GM21526 (cell line): ENCODE data around the gene CBX5.
"Not testable (repeated sequence)": the region's sequence is repeated elsewhere in the genome, so short reads cannot be mapped to it uniquely, and the experiment has no call there.

ENCODE experiments used
- ATAC-seq: cut with Tn5 transposase; IDR thresholded peaks from one replicate; pipeline ENCODE4 v1.9.1; 2021; ENCODE audit warnings: moderate library complexity; ENCODE audit not compliant: unreplicated experiment, low FRiP score

Gene CBX5

DNA sequence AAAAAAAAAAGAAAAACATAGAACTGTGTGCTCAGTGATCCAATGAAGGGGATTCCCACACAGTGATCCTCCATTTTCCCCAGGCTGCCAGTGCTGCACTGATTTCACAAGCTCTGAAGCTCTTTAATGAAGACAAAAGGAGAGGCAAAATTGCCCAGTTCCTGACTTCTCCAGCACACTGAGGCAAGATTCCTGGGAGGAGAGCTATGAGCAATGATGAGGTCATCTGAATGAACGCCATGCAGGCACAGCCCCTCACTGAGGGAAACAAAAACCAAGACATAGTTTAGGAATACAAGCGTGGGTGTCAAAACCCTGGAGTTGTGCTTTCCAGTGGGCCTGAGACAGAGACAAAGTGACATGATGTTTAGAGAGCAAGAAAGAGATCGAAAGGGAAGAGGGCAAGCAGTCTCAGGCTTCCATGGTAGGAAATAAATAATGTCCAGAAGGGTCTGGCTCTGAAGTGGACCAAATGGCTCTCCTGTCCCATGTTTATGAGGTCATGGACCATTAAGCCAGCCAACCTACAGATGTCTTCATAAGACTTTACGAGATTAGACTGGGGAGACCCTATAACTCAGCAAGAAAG, 50.2 kb downstream of the CBX5 start:
- no peak for ATAC-seq

DNA sequence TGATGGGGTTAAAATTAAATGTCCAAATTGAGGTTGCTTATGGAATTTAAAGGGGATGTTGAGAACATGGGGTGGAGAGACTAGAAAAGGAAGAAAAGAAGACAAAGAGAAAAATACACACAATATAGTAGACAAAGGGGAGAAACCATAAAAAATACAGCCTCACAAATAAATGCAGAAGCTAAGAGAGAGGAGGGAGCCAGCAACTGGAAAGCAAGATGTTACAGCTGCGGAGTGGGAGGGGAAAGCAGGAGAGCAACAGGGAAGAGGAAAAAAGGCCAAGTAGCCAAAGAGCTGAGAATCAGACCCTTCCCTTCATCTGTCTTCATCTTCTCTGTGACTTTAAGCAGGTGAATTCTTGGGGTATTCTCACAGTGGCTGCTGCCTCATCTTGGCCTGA, 51.5 kb downstream of the CBX5 start:
- ATAC-seq, result no peak

DNA sequence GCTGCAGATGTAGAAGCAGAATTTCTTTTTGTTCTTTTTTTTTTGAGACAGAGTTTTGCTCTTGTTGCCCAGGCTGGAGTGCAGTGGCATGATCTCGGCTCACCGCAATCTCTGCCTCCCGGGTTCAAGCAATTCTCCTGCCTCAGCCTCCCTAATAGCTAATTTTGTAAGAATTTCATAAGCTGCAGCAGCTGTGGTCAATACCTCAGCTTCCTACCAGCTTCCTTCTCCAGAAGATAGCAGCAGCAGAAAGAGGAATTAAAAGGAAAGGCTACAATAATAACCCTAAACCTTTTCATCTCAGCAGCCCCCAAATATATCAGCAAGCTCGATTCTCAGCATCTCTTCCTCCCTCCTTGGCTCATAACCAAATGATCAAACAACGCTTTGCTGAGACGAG, 52.0 kb downstream of the CBX5 start:
- ATAC-seq, result not testable (repeated sequence)

DNA sequence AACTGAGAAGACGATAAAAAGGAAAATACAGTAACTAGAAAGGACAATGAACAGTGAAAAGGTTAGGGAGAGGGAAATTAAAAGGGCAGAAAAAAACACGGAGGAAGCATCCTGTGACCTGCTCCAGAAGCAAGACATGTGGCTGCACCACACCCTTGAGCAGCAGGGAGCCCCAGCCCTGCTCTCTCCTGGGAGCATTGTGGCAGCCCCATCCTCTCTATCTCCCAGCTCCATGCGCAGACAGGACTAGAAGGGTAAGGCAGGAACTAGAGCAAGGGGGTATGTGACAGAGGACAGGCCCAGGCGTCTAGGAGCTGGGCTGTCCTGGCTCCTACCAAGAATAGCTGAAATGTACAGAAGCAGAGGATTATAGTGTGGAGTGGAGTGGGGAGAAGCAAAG, 52.5 kb downstream of the CBX5 start:
- ATAC-seq, result no peak

DNA sequence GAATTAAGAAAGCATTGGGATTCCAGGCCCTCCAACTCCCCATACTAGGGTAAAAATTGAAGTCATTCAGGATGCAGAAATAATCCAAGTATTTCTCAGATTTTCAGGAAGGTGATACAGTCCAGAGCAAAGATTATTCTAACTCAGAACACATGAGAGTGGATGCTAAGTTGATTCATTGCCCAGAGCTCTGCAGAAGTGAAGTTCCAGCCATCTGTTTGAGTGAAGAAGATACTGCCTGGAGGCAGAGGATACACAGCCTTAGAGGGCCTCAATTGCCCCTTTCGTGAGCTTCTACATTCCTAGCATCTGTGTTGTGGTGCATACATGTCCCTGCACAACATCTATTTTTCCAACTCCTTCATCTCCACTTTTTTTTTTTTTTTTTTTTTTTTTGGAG, 54.3 kb downstream of the CBX5 start:
- ATAC-seq, result no peak

DNA sequence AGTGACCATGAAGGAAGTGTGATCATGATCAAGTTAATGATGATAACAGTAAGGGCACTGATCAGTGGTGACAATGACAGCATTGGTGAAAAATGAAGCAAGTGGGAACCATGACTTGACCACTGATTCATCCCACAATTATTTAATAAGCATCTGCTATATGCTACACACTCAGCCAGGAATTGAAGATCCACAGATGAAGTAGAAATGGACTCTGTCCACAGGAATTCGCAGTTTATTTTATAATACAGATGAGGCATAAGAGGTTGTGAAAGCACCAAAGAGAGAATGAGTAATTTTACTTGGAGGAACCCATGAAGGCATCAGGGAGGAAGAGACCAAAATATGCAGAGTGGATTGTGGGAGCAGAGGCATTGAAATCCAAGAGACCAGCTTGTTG, 57.3 kb downstream of the CBX5 start:
- no peak for ATAC-seq

DNA sequence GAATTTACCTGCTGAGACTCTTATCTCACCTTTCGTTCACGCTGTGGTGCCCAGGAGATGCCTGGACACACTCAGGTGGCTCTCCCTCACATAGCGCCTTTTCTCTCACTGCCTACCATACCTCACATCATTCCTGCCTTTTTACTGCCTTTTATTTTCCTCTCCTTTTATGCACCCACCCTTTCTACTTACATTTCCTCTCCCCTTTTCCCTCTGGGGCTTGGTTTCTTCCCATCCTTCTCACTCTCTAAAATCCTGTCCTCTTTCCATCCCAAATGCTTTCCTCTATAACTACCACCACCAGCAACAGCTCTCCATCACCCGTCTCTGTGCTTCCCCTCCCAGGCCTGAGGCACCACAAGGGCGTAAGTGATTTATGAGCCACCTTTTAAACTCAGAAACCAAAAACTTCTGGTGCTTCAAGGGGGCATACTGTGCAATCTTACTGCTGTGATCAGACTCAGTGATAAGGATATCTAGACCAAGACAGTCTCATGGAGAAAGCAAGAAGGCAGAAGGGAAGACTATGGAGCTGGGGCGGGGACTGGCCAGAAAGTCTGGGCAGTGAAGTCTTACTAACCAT, 58.4 kb downstream of the CBX5 start:
- ATAC-seq, result no peak

DNA sequence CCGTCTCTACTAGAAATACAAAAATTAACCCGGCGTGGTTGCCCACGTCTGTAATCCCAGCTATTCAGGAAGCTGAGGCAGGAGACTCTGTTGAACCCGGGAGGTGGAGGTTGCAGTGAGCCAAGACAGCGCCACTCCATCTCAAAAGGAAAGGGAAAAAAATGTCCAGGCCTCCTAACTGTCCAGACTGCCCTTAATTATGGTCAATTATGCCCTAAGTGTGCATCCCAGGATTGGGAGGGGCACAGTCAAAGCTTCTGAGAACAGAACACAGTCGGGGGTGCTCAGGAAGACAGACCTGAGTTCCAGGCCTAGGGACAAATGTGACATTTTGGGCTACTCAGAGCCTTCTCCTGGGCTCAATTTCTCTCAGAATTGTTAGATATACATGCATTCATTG, 59.4 kb downstream of the CBX5 start:
- ATAC-seq, result no peak

DNA sequence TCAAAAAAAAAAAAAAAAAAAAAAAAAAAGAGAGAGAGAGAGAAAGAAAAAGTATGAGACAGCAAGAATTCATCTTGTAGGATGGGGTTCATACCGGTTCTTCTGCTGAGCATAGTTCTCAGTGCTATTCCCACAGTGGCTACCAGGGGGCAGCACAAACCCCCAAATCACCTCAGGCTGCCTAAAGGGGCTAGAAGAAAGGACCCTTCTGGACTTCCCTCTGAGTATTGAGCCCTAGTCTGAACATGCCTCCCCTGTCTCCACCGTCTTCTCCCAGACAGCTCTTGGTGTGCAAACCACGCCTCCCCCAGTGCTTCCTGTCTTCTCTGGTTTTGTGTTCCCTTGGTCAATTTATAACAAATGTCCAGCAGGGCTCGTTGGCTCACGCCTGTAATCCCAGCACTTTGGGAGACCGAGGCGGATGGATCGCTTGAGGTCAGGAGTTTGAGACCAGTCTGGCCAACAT, 59.8 kb downstream of the CBX5 start:
- ATAC-seq, result no peak

DNA sequence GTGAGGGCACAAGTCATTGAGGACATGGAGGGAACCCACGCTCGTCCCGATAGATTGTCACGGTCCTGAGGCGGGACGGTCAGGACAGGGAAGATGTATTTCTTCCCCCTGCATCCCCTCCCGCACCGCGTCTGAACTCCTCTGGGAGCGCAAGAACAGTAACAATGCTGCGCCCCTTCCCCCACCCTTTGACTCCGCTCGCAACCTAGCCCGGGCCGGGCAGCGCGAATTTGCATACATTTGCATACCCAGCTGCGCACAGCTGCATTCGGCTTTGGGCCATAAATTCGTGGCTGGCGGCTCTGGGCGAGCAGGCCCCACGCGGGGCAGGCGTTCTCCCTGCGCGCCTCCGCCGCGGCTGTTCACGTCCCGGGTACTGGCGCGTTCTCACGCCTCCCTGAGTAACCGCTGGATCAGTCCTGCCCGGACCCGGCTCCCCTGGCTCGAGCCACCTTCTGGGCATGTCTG, 62.1 kb downstream of the CBX5 start:
- peak; percentile 37 for ATAC-seq

DNA sequence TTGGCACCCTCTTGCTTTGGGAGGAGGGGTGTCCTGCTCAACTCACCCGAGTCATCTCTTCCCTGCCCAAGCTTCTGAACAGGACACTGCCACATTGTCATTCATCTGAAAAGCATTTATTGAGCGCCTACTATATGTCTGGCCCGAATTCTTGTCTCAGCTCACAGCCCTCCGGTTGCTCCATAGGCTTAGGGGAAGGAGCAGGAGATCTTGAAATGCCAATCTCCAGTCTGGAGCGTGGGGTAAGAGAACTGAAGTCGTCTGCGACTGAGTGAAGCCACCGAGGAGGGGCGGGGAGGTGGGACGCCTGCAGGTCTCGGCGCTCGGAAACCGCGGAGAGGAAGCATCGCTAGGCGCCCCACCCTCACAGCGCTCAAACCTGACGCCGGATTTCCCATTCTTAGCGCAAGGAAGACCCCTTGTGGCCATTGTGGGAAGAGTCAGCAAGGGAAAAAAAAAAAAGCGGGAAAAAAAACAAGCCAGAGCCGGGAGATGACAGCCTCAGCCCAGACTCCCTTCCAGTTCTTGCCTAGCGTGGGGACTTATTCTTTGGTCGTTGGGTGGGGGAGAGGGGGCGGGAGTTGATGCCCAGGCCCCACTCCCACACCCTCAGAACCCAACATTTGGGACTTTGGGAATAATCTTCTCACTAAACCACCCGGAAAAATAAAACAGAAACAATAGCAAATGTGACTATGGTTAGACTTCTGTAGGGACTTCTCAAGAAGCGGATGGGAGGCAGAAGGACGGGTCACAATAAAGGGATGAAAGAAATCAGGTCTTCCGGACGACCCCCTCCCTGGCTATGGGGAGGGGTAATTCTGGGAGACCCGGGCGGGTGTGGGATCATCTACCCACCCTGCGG, 62.9 kb downstream of the CBX5 start:
- ATAC-seq, result no peak

DNA sequence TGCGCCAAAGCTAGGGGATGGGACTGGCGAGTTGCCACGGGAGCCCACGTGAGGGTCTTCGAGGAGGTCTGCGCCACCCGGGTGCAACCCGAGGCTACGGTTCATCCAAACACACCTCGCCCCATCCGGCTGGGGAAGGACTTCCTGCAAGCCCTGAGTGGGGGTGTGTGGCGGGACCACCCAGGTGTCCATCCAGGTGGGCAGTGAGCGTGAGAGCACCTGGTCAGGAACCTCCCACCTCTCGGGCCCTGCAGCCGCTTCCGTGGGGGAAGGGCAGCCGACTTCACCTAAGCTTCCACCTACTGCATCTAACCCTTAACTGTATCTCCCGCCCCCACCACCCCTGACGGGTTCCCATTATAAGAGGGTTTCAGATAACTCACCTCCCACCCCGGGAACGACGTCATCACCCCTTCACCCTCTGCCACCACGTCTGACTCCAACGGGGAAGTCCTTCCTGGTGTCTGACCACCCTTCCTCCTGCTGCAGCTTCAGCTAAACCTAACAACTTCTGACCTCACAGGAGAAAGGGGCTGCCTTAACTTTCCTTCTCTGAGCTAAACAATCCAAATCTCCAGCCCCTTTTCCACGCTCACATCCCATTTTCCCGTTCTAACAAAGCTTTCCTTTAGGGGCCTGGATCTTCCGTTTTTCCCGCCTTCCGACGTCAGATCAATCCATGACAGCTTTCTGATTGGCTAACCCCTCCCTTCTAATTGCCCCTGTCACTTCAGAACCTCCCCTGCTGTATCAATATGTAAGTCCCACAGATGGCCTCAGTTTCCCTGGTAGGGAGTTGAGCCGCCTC, 63.7 kb downstream of the CBX5 start:
- ATAC-seq, result no peak

DNA sequence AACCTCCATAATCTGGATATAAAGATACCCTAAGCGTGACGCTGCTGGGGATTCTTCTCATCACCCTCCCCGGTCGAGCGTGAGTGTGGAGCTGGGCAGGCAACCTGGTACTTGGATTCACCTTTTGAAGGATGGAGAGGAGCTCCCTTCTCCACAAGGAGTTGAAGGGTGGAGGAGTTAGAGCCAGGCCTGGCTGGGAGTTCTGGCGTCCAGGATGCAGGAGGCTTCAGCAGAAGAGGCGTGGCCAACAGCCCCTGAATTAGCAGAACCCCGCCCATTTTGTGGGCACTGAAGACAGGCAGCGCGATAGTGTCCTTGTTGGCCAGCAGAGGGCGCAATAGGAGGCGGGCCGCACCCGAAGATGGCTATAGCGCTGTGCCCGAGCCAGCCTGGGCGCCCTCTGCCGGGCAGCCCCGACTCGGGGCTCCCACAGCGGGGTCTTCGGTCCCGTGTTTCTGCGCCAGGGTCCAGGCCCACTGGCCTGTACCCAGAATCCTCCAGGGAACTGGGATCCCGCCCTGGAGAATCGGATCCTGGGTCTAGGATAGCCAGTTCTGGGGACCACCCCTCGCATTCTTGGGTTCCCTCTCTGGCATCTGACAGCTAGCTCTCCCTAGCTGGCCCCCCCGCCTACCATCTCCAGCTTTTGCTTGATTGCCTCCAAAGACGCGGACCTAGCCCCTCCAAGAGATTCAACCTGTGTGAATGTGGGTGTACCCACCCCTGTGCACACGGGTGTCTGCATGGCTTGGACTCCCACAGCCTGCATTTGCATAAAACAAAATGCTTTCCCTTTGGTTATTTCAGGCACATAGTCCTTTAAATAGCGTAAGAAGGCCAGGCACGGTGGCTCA, 65.1 kb downstream of the CBX5 start:
- peak; percentile 59 for ATAC-seq

DNA sequence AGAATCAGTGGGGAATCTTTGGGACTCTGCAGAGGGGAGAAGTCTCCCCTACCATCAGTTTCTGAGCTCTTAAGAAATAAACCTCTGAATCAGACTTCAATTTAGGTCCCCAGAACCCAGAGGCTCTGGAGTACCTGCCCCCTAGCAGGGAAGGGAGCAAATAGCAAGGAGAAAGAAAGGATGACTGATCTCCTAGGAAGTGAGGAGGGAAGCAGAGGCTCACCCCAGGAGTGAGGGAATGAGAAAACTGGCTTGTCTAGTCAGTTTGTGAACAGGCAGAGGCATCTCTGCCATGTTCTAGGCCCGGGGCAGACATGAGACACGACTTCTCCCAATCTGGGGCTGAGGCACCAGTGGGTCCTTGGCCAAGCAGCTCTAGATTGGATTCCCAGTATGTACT, 66.8 kb downstream of the CBX5 start:
- no peak for ATAC-seq

DNA sequence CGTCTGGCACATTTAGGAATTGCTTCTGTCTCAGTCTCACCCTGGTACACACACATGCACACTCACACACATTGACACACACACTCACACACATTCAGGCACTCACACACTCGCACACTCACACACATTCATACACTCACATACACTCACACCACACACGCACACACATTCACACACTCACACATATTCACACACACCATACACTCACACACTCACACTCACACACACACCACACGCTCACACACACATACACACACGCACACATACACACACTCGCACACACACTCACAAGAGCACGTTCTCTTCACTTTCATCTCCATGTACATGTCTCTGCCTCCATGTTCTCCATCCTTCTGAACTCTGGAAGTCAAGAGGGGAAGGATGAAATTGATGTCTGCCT, 68.0 kb downstream of the CBX5 start:
- ATAC-seq, result no peak

DNA sequence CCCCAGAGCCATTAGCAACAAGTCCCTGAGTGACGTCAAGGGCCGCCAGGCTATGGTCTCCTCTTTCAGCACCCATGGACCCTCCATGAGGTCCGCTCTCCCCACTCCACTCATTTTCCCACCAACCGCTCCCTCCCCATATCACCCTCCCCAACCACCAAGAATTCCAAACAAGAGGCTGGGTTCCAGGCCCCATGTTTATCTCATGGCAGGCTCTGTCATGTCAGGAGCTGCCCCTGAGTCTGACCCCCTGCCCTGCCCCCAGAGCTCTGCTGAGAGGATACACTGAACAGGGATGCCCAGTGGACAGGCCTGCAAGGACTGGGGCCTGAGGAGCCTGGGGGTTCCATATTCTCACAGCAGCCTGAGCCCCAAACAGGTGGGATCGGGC, 69.5 kb downstream of the CBX5 start:
- ATAC-seq, result no peak

DNA sequence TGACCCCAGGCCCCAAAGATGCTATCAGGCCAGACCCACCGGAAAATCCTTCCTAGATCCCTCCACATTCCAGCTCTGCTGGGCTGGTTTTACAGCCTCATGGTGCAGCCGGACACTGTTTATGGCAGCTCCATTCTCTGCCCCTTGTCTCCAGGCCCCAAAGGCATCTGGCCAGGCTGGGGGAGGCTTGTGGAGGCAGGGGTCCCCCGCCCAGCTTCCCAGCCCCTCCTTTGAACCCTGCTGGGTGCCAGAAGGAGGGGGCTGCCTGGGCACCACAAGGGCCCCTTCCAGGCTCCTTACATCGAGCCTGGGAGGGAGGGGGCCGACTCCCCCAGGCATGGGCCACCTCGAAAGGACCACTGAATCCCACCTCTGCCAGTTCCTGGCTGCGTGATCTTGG, 71.3 kb downstream of the CBX5 start:
- ATAC-seq, result no peak

DNA sequence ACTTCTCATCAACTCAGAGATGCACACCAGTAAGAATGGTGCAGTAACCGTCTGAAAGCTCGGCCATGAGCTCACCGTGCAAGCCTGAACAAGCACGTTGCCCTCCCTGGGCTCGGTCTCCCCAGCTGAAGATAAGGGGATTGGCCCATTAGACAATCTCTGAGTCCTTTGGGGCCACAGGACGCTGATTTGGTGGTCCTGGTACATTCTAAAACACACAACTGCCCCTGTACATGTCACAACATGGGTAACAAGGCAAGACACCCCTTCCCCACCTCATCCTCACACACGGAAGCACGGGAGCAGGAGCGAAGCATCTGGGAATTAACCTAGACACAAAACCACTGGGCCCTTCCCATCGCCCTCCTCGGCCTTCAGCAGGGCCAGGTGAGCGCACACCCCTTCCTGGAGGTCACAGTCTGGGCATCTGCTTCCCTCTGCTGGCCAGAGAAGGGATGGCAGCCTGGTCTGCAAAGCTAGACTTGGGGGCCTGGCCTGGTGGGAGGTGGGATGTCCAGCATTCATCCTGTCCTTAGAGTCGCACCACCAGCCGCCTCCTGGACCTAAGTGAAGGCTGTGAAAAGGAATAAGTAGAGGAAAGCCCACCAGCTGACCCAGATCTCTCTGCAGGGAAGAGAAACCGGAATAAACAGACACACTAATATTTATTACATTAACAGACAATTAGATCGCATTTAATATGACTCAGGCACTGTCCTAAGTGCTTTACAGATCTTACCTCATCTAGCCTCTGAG, 72.2 kb downstream of the CBX5 start:
- ATAC-seq, result no peak

DNA sequence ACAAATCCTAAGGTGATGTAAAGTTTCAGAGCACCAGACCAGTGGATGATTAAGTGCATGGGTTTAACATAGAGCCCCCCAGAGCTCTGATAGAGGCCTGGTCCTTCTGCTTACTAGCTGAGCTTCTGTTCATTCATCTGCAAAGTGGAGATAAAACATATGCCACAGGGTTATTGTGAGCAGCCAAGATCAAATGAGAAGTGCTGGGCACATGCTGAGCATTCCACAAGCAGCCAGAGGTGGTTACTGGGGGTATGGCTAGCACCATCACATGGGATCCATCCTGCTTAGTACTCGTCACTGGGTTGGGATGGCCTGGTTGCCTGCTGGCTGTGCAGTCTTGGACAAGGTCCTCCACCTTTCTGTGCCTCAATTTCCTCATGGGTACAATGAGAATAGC, 73.1 kb downstream of the CBX5 start:
- no peak for ATAC-seq
